HCT116 (cell line): Measurements from ENCODE around the gene WDSUB1. TPM values are rescaled to one million over a fixed set of nuclear protein-coding genes. Genes with fewer than 3 reads are reported as not detected.

ENCODE experiments used
- ATAC-seq: fragments of 200-7000 bp; cut with Tn5 transposase; 2 replicates; pipeline ENCODE4 v1.9.1; 2020; ENCODE audit warnings: mild to moderate bottlenecking, moderate library complexity
- BruUV-seq: library from RNA; stranded (reverse); fragments of 400-500 nt; replicated peaks from 2 replicates; lab custom pipeline; 2021; lab: Mats Ljungman, UMichigan
- CTCF ChIA-PET: fragments of 300-600 bp; sonication (Branson Sonifier 250); formaldehyde crosslinking; loops from one replicate; lab custom pipeline; 2021; ENCODE audit warnings: antibody characterized with exemption; lab: Charles Lee
- POLR2A ChIA-PET: fragments of 300-600, 350-600 bp; sonication (Branson Sonifier 250); formaldehyde crosslinking; loops from one replicate; lab custom pipeline; 2021; ENCODE audit warnings: antibody characterized with exemption; lab: Charles Lee
- RAD21 ChIA-PET, 2 experiments: fragments of 300-600 bp; sonication (Branson Sonifier 250); formaldehyde crosslinking; loops; one replicate each; lab custom pipeline; 2023; ENCODE audit warnings: low total read pairs in 2 of 2; ENCODE audit not compliant: uncharacterized antibody in 2 of 2, unreplicated experiment in 2 of 2, low non-redundant PET in 1 of 2; lab: Charles Lee
- DNase-seq: peaks from one replicate; pipeline ENCODE4 v3.0.0-alpha.2; 2010; ENCODE audit warnings: low read depth, low spot score
- H2AFZ ChIP-seq: fragments of 200-600 bp; shearing (Covaris generic), sonication (generic); 2 replicates; pipeline ENCODE4 v1.6.1; 2017; ENCODE audit warnings: low read depth, mixed run types, mixed read lengths, antibody characterized with exemption, low read length; ENCODE audit not compliant: poor library complexity, severe bottlenecking
- H3K27ac ChIP-seq: 2 replicates; pipeline ENCODE4 v1.5.1; 2012; ENCODE audit warnings: low read depth, low read length
- H3K27me3 ChIP-seq: fragments of 200-600 bp; sonication (generic); 2 replicates; pipeline ENCODE4 v1.6.1; 2016; ENCODE audit warnings: mixed run types, low read length, mixed read lengths; ENCODE audit not compliant: insufficient read depth
- H3K36me3 ChIP-seq, 2 experiments: fragments of 200-500 bp in 1 of 2; fragments of 200-600 bp in 1 of 2; sonication (Bioruptor generic) in 1 of 2; sonication (generic) in 1 of 2; 2 replicates each; pipeline versions ENCODE4 v1.5.1 to v1.6.1; 2014 to 2016; ENCODE audit warnings: low read length in 2 of 2, inconsistent platforms in 1 of 2, mixed read lengths in 1 of 2, mixed run types in 1 of 2; ENCODE audit not compliant: insufficient read depth in 2 of 2, control insufficient read depth in 1 of 2
- H3K4me1 ChIP-seq, 2 experiments: fragments of 200-600 bp in 1 of 2; sonication (generic) in 1 of 2; 2 replicates each; pipeline versions ENCODE4 v1.5.1 to v1.6.1; 2012 to 2017; ENCODE audit warnings: low read length in 2 of 2, inconsistent platforms in 1 of 2, mild to moderate bottlenecking in 1 of 2, mixed read lengths in 1 of 2, mixed run types in 1 of 2, moderate library complexity in 1 of 2; ENCODE audit not compliant: insufficient read depth in 2 of 2, control insufficient read depth in 1 of 2
- H3K4me2 ChIP-seq: fragments of 200-600 bp; sonication (generic); 2 replicates; pipeline ENCODE4 v1.6.1; 2017; ENCODE audit warnings: mixed run types, low read length, mixed read lengths
- H3K4me3 ChIP-seq, 2 experiments: fragments of 200-600 bp in 1 of 2; sonication (generic) in 1 of 2; replicated peaks in 1 of 2; 2 replicates each; pipeline ENCODE4 v1.5.1; 2011 to 2016; ENCODE audit warnings: low read length in 2 of 2, control low read depth in 1 of 2, low read depth in 1 of 2, mild to moderate bottlenecking in 1 of 2, mixed read lengths in 1 of 2, mixed run types in 1 of 2
- H3K79me2 ChIP-seq: fragments of 200-600 bp; sonication (generic); 2 replicates; pipeline ENCODE4 v1.6.1; 2017; ENCODE audit warnings: mild to moderate bottlenecking, mixed run types, low read length, moderate library complexity, mixed read lengths; ENCODE audit not compliant: insufficient read depth
- H3K9ac ChIP-seq: fragments of 200-600 bp; sonication (generic); 2 replicates; pipeline ENCODE4 v1.6.1; 2016; ENCODE audit warnings: low read length, mixed read lengths
- H3K9me2 ChIP-seq: fragments of 200-600 bp; sonication (generic), shearing (Covaris generic); 2 replicates; pipeline ENCODE4 v1.6.1; 2017; ENCODE audit warnings: mixed run types, mild to moderate bottlenecking, moderate library complexity; ENCODE audit not compliant: insufficient read depth
- H3K9me3 ChIP-seq, 2 experiments: fragments of 200-500 bp in 1 of 2; fragments of 200-600 bp in 1 of 2; sonication (Bioruptor generic) in 1 of 2; sonication (generic) in 1 of 2; 2 replicates each; pipeline ENCODE4 v1.6.1; 2014 to 2017; ENCODE audit warnings: low read length in 2 of 2, mixed read lengths in 2 of 2, inconsistent platforms in 1 of 2, low read depth in 1 of 2, mild to moderate bottlenecking in 1 of 2, mixed run types in 1 of 2, moderate library complexity in 1 of 2; ENCODE audit not compliant: control insufficient read depth in 1 of 2, insufficient read depth in 1 of 2
- H4K20me1 ChIP-seq: fragments of 200-600 bp; sonication (generic), shearing (Covaris generic); 2 replicates; pipeline ENCODE4 v1.6.1; 2017; ENCODE audit warnings: mixed run types, mild to moderate bottlenecking, moderate library complexity; ENCODE audit not compliant: insufficient read depth
- CEBPB ChIP-seq: IDR thresholded peaks from 2 replicates; pipeline ENCODE4 v1.6.1; 2012; ENCODE audit warnings: low read depth
- ELF1 ChIP-seq: IDR thresholded peaks from 2 replicates; pipeline ENCODE4 v1.6.1; 2012; ENCODE audit warnings: low read depth, borderline replicate concordance
- FOSL1 ChIP-seq: IDR thresholded peaks from 2 replicates; pipeline ENCODE4 v1.6.1; 2012; ENCODE audit warnings: low read depth
- JUND ChIP-seq: IDR thresholded peaks from 2 replicates; pipeline ENCODE4 v1.6.1; 2012
- POLR2A ChIP-seq: IDR thresholded peaks from 2 replicates; pipeline ENCODE4 v1.7.0; 2011; ENCODE audit warnings: borderline replicate concordance; ENCODE audit not compliant: insufficient read depth, insufficient read length; ENCODE audit errors: extremely low read depth
- POLR2AphosphoS5 ChIP-seq: IDR thresholded peaks from 2 replicates; pipeline ENCODE4 v1.6.1; 2011; ENCODE audit warnings: mild to moderate bottlenecking, low read depth, low read length, moderate library complexity
- RAD21 ChIP-seq: IDR thresholded peaks from 2 replicates; pipeline ENCODE4 v1.6.1; 2012; ENCODE audit warnings: low read depth, mild to moderate bottlenecking
- SIN3A ChIP-seq: IDR thresholded peaks from 2 replicates; pipeline ENCODE4 v1.6.1; 2012; ENCODE audit warnings: low read depth
- SRF ChIP-seq: IDR thresholded peaks from 2 replicates; pipeline ENCODE4 v1.6.1; 2012; ENCODE audit warnings: low read depth
- YY1 ChIP-seq: IDR thresholded peaks from 2 replicates; pipeline ENCODE4 v1.6.1; 2011; ENCODE audit warnings: low read length, low read depth, moderate library complexity, mild to moderate bottlenecking; ENCODE audit not compliant: insufficient replicate concordance; ENCODE audit errors: extremely low read depth
- ZFX ChIP-seq: fragments of 450-650 bp; IDR thresholded peaks from 2 replicates; pipeline ENCODE4 v1.6.1; 2017
- ZNF274 ChIP-seq: fragments of 200-500 bp; sonication (Bioruptor generic); IDR thresholded peaks from 2 replicates; pipeline ENCODE4 v1.6.1; 2014; ENCODE audit warnings: mild to moderate bottlenecking, low read depth, low read length, inconsistent platforms
- intact Hi-C: fragments of 100-400 bp; cut with micrococcal nuclease; formaldehyde crosslinking; loops from 2 replicates; pipeline ENCODE4 v1.10.0; 2022
- total RNA-seq: library from RNA; stranded (reverse); gene quantifications from one replicate; pipeline ENCODE4 v1.2.1, GENCODE V29; 2021; ENCODE audit not compliant: unreplicated experiment
- TF ChIP-seq, protein P1 (sequence below): IDR thresholded peaks from 2 replicates; pipeline ENCODE4 v1.6.1; 2012
- TF ChIP-seq, protein P2 (sequence below): IDR thresholded peaks from 2 replicates; pipeline ENCODE4 v1.6.1; 2012
- TF ChIP-seq, protein P3 (sequence below): IDR thresholded peaks from 2 replicates; pipeline ENCODE4 v1.6.1; 2011; ENCODE audit warnings: mild to moderate bottlenecking, low read length, moderate library complexity; ENCODE audit not compliant: insufficient replicate concordance; ENCODE audit errors: extremely low read depth

Gene WDSUB1
- total RNA-seq, 1 experiment from 2014 or later, result 8.8 TPM

DNA sequence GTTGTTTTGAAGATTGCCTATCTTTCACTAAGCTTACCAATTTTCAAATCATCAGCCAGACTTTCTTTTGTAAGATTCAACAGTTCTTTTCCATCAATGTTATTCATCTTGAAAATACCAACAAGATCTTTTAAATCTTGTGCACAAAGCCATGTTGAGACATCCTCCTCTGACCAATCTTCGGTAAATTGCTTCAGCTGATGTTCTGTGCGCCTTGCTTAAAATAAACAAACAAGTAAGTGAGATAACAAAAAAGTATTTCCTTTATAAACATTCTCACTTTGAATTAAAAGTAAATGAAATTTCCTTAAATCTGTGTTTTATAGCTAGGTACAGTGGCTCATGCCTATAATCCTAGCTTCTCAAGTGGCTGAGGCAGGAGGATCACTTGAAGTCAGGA lies 30.3 kb downstream of the WDSUB1 start:
- Histone ChIP-seq H3K9me2 (no peaks in the 10 kb centered on the region), H3K9ac (no peak overlapping the region), H3K79me2 (no peaks in the 10 kb centered on the region), H3K4me2 (no peak overlapping the region), H3K36me3 (no peaks in the 10 kb centered on the region), H3K9me3 (no peaks in the 10 kb centered on the region), H3K27ac (no peak overlapping the region), H3K27me3 (no peaks in the 10 kb centered on the region), H3K4me1 (no peaks in the 10 kb centered on the region), H4K20me1 (no peaks in the 10 kb centered on the region), H2AFZ (no peak overlapping the region), H3K4me3 (no peak overlapping the region)
- POLR2A ChIA-PET, result no interaction called here
- CTCF ChIA-PET, result no interaction called here
- no TSS peak for BruUV-seq
- DNase-seq (no peak), ATAC-seq (no peak)
- TF ChIP-seq JUND (no peak), YY1 (no peak), POLR2AphosphoS5 (no peak), ZFX (no peak), ELF1 (no peak), RAD21 (no peak), SRF (no peak), FOSL1 (no peak), SIN3A (no peak), CEBPB (no peak), POLR2A (no peak)
- TF ChIP-seq, protein P1, sequence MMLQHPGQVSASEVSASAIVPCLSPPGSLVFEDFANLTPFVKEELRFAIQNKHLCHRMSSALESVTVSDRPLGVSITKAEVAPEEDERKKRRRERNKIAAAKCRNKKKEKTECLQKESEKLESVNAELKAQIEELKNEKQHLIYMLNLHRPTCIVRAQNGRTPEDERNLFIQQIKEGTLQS, result no peak
- TF ChIP-seq, protein P2, sequence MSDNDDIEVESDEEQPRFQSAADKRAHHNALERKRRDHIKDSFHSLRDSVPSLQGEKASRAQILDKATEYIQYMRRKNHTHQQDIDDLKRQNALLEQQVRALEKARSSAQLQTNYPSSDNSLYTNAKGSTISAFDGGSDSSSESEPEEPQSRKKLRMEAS, result no peak
- RAD21 ChIA-PET, result no interaction called here
- intact Hi-C loops, result no loop called here

DNA sequence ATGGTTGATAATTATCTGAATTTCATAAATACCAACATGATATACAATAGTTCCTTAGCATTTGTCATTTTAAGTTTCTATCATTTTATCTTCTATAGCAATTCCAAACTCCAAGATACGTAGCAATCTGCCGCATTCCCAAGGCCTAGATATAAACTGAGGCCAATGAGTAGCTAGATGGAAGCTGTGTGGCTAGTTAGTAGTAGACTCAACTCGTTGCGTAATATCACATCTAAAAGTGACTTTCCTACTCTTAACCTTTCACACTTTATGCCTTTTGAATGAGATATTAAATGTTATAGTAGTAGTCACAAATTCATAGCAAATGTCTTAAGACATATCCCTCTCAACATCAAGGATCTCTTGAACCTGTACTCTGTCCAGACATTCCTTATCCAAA lies 33.6 kb downstream of the WDSUB1 start:
- intact Hi-C loops, result no loop called here
- Histone ChIP-seq H4K20me1 (no peaks in the 10 kb centered on the region), H3K27ac (no peak overlapping the region), H3K9me2 (no peaks in the 10 kb centered on the region), H3K79me2 (no peaks in the 10 kb centered on the region), H3K9ac (no peak overlapping the region), H3K4me3 (no peak overlapping the region), H3K9me3 (no peaks in the 10 kb centered on the region), H2AFZ (no peak overlapping the region), H3K4me2 (no peak overlapping the region), H3K27me3 (no peaks in the 10 kb centered on the region), H3K36me3 (no peaks in the 10 kb centered on the region), H3K4me1 (peaks cover 15 to 25% of the 10 kb centered on the region in 2 experiments)
- ChIA-PET POLR2A (no interaction called here), RAD21 (no interaction called here), CTCF (no interaction called here)
- TF ChIP-seq ELF1, result no peak
- TF ChIP-seq JUND, result no peak
- TF ChIP-seq ZNF274, result no peak
- TF ChIP-seq, protein P3, sequence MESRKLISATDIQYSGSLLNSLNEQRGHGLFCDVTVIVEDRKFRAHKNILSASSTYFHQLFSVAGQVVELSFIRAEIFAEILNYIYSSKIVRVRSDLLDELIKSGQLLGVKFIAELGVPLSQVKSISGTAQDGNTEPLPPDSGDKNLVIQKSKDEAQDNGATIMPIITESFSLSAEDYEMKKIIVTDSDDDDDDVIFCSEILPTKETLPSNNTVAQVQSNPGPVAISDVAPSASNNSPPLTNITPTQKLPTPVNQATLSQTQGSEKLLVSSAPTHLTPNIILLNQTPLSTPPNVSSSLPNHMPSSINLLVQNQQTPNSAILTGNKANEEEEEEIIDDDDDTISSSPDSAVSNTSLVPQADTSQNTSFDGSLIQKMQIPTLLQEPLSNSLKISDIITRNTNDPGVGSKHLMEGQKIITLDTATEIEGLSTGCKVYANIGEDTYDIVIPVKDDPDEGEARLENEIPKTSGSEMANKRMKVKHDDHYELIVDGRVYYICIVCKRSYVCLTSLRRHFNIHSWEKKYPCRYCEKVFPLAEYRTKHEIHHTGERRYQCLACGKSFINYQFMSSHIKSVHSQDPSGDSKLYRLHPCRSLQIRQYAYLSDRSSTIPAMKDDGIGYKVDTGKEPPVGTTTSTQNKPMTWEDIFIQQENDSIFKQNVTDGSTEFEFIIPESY, result no peak
- no TSS peak for BruUV-seq
- DNase-seq (no peak), ATAC-seq (no peak)
